Suprapubic skin (tissue), 4 donors: ENCODE results near the gene CEACAM21.

Experiments
- EP300 ChIP-seq: sonication (generic); formaldehyde crosslinking; IDR thresholded peaks from one replicate; pipeline ENCODE4 v1.6.1; 2017; ENCODE audit warnings: antibody characterized with exemption
- POLR2A ChIP-seq, 2 donors: fragments of 450-650 bp; IDR thresholded peaks; one replicate each; pipeline ENCODE4 v1.6.1; 2017; ENCODE audit warnings: antibody characterized with exemption in 2 of 2, mild to moderate bottlenecking in 2 of 2, moderate library complexity in 2 of 2
- POLR2AphosphoS5 ChIP-seq, 3 donors: sonication (generic); formaldehyde crosslinking; IDR thresholded peaks; one replicate each; pipeline ENCODE4 v1.6.1; 2017; ENCODE audit warnings: antibody characterized with exemption in 3 of 3
- TF ChIP-seq, protein P1 (sequence below), 2 donors: fragments of 200-600 bp in 1 of 2; fragments of 450-650 bp in 1 of 2; sonication (generic) in 1 of 2; IDR thresholded peaks; one replicate each; pipeline ENCODE4 v1.5.1; 2016 to 2019; ENCODE audit warnings: antibody characterized with exemption in 2 of 2, mild to moderate bottlenecking in 1 of 2, moderate library complexity in 1 of 2

DNA sequence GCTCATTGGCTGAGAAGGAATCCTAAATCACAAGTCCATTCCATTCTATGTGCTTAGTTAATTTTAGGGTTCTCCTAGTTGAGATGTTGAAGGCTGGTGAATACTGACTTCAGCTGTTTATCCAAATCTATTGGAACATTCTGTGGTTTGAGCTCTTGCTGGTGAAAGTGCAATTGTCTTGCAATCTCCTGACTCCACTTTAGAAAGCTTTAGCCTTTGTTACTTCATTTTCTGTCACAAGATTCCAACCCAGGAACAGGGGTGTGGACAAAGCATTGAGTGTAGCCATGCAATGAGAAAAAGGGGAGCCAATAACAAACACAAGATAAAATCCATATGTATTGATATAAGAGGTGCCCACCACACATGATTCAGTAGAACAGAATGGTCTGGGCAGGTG lies 15.0 kb downstream of the CEACAM21 start:
- TF ChIP-seq, protein P1, sequence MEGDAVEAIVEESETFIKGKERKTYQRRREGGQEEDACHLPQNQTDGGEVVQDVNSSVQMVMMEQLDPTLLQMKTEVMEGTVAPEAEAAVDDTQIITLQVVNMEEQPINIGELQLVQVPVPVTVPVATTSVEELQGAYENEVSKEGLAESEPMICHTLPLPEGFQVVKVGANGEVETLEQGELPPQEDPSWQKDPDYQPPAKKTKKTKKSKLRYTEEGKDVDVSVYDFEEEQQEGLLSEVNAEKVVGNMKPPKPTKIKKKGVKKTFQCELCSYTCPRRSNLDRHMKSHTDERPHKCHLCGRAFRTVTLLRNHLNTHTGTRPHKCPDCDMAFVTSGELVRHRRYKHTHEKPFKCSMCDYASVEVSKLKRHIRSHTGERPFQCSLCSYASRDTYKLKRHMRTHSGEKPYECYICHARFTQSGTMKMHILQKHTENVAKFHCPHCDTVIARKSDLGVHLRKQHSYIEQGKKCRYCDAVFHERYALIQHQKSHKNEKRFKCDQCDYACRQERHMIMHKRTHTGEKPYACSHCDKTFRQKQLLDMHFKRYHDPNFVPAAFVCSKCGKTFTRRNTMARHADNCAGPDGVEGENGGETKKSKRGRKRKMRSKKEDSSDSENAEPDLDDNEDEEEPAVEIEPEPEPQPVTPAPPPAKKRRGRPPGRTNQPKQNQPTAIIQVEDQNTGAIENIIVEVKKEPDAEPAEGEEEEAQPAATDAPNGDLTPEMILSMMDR (IDR thresholded peaks at IDR 0.05), result no peak
- TF ChIP-seq POLR2AphosphoS5 (IDR thresholded peaks at IDR 0.05) (no peak), EP300 (no peak), POLR2A (IDR thresholded peaks at IDR 0.05) (no peak)
